HG03354 (cell line): ENCODE measurements around the gene RFWD3.

Experiments
- ATAC-seq: cut with Tn5 transposase; IDR thresholded peaks from one replicate; pipeline ENCODE4 v1.9.1; 2021; ENCODE audit warnings: mild to moderate bottlenecking; ENCODE audit not compliant: unreplicated experiment, poor library complexity, severe bottlenecking

RFWD3 gene, protein sequence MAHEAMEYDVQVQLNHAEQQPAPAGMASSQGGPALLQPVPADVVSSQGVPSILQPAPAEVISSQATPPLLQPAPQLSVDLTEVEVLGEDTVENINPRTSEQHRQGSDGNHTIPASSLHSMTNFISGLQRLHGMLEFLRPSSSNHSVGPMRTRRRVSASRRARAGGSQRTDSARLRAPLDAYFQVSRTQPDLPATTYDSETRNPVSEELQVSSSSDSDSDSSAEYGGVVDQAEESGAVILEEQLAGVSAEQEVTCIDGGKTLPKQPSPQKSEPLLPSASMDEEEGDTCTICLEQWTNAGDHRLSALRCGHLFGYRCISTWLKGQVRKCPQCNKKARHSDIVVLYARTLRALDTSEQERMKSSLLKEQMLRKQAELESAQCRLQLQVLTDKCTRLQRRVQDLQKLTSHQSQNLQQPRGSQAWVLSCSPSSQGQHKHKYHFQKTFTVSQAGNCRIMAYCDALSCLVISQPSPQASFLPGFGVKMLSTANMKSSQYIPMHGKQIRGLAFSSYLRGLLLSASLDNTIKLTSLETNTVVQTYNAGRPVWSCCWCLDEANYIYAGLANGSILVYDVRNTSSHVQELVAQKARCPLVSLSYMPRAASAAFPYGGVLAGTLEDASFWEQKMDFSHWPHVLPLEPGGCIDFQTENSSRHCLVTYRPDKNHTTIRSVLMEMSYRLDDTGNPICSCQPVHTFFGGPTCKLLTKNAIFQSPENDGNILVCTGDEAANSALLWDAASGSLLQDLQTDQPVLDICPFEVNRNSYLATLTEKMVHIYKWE

GRCh38 chr16:74666425-74667254 lies at the start of gene RFWD3:
TSS of gene RFWD3 (minus strand) at chr16:74666877. CDS start at chr16:74661449, 5,428 bp downstream.
- ATAC-seq, result peak; percentile 100

DNA sequence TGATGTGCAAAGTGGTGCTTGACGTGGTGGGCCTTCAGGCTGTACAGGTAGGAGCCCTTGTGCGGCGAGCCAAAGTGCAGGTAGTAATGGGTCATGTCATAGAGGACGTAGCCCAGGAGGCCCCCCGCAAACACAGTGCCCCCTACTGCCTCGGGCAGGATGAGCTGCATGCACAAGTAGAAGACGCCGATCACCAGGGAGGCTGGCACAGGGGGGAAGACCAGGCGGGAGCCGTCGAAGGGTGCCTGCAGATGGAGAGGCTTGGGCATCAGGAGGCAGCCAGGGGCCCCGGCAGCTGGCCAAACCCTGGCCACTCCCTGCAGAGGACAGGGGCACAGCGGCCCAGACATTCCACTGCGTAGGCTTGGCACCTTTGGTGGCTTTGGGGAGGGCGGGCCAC lies 49.7 kb upstream of the RFWD3 start:
- ATAC-seq, result no peak

DNA sequence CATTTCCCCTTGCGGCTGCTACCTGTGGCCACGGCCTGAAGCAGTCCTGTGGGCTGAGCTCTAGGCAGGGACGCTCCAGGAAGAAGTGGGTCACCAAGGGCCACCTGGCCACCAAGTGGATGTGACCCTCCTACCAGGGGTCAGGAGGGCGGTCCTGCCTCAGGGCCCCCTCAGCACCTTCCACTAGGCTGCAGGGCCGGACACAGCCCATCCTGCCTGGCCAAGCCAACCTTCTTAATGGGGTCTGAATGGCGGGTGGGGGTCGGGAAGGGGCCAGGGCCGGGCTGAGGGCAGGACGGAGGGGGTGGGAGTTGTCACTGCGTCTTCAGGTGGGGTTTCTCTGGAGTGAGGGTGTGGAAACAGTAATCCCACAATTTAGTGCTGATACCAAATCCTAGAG lies 47.2 kb upstream of the RFWD3 start:
- no peak for ATAC-seq

DNA sequence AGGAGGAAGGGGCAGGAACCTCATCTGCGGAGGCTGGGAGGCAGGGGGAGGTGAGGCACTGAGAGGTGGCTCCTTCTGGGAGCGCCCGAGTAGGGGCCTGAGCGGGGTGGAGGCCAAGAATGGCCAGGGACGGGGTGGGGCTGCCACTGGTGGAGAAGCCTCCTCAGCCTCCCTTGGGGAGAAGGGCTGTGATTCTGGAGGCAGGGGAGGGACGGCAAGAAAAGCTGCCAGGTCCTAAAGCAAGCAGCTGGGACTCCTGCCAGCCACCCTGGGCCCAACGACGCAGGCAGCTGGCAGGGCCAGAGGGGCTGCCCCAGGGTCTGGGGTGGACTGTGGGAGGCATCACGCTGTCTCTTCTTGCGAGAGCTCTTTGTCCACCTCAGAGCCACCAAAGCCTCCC lies 46.6 kb upstream of the RFWD3 start:
- ATAC-seq, result no peak

DNA sequence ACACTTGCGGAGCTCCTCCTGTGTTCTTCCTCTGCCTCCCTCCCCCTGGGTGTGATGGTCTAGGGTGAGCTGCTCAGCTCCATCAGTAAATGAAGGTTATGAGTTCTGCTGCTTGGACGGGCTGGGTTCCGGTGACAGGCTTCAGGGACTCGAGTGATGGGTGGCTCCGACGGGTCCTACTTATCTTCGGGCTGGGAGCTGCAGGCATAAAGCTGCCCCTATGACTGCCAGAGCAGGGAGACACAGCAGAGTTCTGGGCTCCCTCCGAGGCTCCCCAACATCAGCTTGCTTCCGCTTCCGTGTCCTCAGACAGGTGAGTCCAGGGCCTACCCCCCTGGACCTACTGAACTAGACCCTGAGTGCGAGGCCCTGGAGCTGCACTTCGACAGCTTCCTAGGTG lies 45.3 kb upstream of the RFWD3 start:
- ATAC-seq, result no peak

GRCh38 chr16:74710401-74710800 lies 43.7 kb upstream of the RFWD3 start:
- ATAC-seq, result no peak

- peak; percentile 96 for ATAC-seq
These were observed 42.8 kb upstream of the RFWD3 start for GRCh38 chr16:74709441-74709877.

DNA sequence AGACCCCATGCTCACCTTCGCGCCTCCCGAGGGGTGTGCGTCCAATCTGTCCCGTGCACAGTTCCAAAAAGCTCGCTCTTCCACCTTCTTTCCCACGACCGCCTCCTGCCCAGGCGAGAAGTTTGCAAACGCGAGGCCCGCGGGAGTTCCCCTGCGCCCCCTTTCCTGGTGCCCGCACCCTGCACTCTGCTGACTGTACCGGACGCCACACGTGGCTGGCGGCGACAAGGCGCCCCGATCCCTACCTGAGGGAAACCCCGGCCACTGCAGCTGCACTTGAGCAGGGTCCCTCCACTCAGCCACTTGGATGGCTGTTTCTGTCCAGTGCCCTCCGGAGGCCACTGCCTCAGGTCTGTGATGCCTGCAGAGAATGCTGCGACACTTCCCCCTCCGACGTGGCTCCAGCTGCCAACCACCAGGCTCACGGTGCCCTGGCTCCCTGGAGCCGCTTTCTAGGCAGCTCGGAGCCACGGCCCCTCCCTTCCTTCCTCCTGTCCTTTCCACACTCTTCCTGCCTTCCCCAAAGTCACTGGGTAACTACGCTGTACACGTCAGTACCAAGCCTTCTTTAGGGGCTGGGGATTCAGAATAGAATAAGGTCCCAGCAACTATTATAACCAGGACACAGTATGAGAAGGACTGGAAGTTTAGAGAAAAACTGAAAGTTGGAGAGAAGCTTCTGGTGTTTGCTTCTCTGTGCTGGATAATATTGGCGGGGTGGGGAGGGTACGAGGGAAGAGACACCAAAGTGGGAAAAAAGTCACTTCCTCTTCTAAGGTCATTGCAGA lies 34.0 kb upstream of the RFWD3 start, which contains the start of gene MLKL:
Gene MLKL (minus strand): TSS at position 425 of the 788 bp plus-strand sequence. CDS start 5,105 bp downstream, outside the sequence.
- ATAC-seq, result peak; percentile 56

DNA sequence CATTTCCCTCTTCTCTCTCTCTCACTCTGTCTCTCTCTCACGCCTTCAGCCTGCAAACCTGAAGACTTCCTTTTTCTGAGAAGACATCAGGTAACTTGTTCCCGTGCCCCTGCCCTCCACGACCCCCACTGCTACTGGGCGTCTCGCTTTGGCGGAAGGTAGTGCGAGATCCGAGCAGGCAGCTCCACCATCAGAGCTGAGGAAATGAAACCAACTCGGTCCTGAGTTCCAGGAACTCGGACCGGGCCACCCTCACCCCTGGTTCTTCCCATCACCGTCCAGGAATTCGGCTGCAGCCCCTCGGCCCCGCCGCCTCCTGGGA lies 33.4 kb upstream of the RFWD3 start:
- peak; percentile 25 for ATAC-seq

DNA sequence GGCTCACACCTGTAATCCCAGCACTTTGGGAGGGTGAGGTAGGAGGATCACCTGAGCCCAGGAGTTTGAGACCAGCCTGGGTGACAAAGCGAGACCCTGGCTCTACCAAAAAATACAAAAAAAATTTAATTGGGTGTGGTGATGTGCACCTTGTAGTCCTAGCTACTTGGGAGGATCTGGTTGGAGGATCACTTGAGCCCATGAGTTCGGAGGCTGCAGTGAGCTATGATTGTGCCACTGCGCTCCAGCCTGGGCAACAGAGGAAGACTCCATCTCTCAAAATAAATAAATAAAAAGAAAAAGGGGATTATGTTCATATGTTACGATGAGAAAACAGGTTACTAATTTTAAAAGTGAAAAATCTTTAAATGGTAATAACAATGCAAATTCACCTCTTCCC lies 33.0 kb upstream of the RFWD3 start:
- ATAC-seq, result no peak

DNA sequence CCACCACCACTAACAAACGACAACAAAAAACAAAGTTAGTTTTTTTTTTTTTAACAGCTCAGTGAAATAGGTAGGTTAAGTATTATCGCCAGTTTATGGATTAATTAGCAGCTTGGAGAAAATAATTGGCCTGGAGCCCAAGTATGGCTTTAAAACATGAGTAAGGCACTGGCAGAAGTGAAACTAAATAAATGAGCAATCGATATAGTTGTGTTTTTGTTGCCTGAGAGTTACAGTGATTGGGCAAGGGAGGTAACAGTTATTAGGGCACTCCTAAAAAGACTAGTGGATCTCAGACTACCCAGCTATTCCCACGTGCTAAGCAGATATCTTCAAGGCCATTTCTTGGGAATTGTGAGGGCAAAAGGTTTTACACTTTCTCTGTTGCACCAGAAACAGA lies 31.5 kb upstream of the RFWD3 start:
- ATAC-seq, result no peak

DNA sequence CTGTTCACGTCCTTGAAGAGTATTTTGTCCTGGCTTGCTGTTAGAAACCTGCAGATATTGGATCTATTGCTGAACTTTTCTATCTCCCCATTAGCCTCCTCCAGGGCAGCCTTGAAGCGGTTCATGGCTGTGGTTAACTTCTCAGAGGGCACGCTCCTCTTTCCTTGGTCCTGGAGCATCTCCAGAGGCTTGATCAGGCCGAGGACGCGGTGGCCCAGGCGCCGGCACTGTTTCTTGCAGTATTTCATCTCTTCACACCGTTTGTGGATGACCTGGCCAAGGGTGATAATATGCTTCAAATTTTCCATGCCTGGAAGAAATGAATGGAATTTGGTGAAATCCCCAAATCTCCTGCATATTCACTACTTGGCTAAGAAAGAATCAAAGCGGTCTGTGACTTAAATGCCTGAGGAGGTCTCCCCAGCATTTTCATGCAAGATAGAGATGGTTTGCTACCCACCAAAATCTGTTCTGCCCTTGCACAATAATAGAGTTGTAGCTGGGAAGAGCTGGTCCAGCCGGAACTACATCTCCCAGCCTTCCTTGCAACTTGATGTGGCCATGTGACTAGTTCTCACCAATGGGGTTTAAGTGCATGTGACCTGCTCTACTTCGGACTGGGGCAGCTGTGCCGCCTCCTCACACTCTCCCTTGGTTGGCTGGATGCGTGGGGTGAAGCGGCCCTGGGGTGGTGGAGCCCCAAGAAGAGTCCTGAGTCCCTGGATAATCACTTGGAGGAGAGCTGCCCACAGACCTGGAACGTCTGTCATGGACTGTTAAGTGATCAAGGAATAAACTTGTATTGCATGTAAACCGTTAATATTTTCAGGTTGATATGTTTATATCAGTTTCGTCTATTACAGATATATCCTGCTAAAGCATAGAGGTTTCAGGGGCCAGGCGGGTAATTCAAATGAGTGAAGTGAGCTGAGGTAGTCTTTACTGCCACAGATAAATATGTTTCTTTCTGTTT lies 29.1 kb upstream of the RFWD3 start:
- peak; percentile 92 for ATAC-seq

DNA sequence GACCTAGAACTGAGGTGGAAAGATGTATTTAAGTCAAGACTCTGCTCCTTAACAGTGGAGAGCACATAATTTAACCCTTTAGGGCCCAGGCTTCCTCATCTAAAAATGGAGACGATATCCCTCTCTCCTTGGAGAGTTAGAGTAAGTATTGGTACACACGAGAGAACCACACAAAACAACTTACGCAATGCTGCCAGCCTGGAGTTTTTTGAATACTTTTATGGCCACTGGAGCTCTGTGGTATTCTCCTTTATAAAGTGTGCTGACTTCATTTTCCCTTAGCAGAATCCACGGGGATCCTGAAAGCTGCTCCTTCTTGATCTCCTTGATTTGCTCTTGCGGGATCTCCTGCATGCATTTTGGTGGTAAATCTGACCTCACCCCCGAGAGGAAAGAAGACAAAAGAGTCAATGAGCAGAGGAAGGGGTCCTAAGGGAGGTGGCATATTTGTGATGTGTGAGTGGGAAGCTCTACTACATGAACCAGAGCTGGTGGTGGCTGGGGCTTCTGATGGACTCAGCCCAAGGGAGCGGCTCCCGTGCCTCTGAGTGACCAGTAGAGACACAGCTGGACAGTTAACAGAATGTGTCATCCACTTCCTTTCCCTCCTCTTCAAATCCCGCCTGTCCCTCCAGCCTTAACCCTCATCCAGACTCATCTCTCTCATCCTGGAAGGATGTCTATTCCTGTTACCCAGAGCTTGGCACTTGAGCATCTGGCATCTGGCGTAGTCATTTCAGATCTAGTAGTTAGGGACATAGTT lies 24.6 kb upstream of the RFWD3 start:
- ATAC-seq, result no peak

GRCh38 chr16:74682556-74682955 lies 15.9 kb upstream of the RFWD3 start:
- no peak for ATAC-seq

GRCh38 chr16:74680681-74681080 lies 14.0 kb upstream of the RFWD3 start:
- no peak for ATAC-seq

- ATAC-seq, result no peak
These were observed 13.3 kb upstream of the RFWD3 start for GRCh38 chr16:74679983-74680382.

DNA sequence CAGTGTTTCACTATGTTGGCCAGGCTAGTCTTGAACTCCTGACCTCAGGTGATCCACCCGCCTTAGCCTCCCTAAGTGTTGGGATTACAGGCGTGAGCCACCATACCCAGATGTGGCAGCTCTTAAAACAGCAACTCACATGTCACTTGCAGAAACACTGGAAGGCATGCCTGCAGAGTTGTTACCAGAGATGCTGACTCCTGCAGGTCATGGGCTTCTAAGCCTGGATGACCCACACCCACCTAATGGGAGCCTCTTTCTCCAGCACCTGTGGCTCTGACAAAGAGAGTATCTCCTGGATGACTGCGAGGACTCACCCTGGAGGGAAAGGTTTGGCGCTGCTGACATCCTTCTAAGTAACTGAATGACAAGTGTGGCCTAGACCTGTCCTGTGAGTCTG lies 11.2 kb upstream of the RFWD3 start:
- ATAC-seq, result no peak

DNA sequence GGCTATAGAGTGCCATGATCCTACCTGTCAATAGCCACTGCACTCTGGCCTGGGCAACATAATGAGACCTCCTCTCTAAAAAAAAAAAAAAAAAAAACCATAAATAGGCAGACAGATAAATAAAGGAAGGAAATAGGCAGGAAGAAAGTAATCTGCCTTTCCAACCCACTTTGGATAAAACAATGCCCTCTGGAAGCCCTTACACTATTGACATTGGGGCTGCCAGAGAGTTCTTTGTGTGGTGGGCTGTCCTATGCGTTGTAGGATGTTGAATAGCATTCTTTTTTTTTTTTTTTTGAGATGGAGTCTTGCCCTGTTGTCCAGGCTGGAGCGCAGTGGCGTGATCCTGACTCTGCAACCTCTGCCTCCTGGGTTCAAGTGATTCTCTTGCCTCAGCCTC lies 7.2 kb upstream of the RFWD3 start:
- ATAC-seq, result no peak
